WTC11 (cell line): Measurements from ENCODE around the gene SH2D4B. TPM values are rescaled to one million over a fixed set of nuclear protein-coding genes. Genes with fewer than 3 reads are reported as not detected.

ENCODE experiments used
- ATAC-seq: fragments of 200-7000 bp; cut with Tn5 transposase; 2 replicates; pipeline ENCODE4 v1.10.0; 2021; ENCODE audit warnings: mild to moderate bottlenecking, moderate library complexity
- CTCF ChIA-PET: fragments of 300-600 bp; sonication (Branson Sonifier 250); formaldehyde crosslinking; loops from one replicate; lab custom pipeline; 2021; ENCODE audit warnings: antibody characterized with exemption; lab: Charles Lee
- POLR2A ChIA-PET: fragments of 350-600 bp; sonication (Branson Sonifier 250); formaldehyde crosslinking; loops from one replicate; lab custom pipeline; 2021; ENCODE audit warnings: antibody characterized with exemption; lab: Charles Lee
- DNase-seq: peaks from one replicate; pipeline ENCODE4 v3.0.0; 2021; ENCODE audit warnings: low spot score
- H3K27ac Mint-ChIP-seq: 2 replicates; pipeline ENCODE4 v1.8.0; 2021; ENCODE audit warnings: mixed read lengths
- H3K27me3 Mint-ChIP-seq: 2 replicates; pipeline ENCODE4 v1.8.0; 2021; ENCODE audit warnings: low read depth, mild to moderate bottlenecking, moderate library complexity, mixed read lengths
- H3K36me3 Mint-ChIP-seq: 2 replicates; pipeline ENCODE4 v1.8.0; 2021; ENCODE audit warnings: mixed read lengths
- H3K4me1 Mint-ChIP-seq: 2 replicates; pipeline ENCODE4 v1.8.0; 2022; ENCODE audit warnings: mixed read lengths
- H3K4me3 Mint-ChIP-seq: 2 replicates; pipeline ENCODE4 v1.8.0; 2021; ENCODE audit warnings: mild to moderate bottlenecking, moderate library complexity, mixed read lengths
- H3K9me3 Mint-ChIP-seq: 2 replicates; pipeline ENCODE4 v1.8.0; 2021; ENCODE audit warnings: mixed read lengths
- ATF1 ChIP-seq: sonication (generic); formaldehyde crosslinking; IDR thresholded peaks from 2 replicates; pipeline ENCODE4 v1.8.1; 2023; ENCODE audit warnings: mild to moderate bottlenecking, moderate library complexity, missing genetic modification reagents
- ESRRA ChIP-seq: sonication (generic); formaldehyde crosslinking; IDR thresholded peaks from 2 replicates; pipeline ENCODE4 v1.8.1; 2022; ENCODE audit warnings: mild to moderate bottlenecking, missing genetic modification reagents, borderline replicate concordance
- FOXP4 ChIP-seq: sonication (generic); formaldehyde crosslinking; IDR thresholded peaks from 2 replicates; pipeline ENCODE4 v1.8.0; 2022; ENCODE audit warnings: mild to moderate bottlenecking, missing genetic modification reagents
- JAZF1 ChIP-seq: fragments of 250-450 bp; sonication (Bioruptor Pico); IDR thresholded peaks from 2 replicates; pipeline ENCODE4 v1.9.0; 2021; ENCODE audit warnings: moderate library complexity, mild to moderate bottlenecking, inconsistent platforms
- MYBL2 ChIP-seq: sonication (generic); formaldehyde crosslinking; IDR thresholded peaks from 2 replicates; pipeline ENCODE4 v1.8.1; 2023; ENCODE audit warnings: mild to moderate bottlenecking, moderate library complexity, missing genetic modification reagents
- NFE2L1 ChIP-seq: sonication (generic); formaldehyde crosslinking; IDR thresholded peaks from 2 replicates; pipeline ENCODE4 v1.8.1; 2023; ENCODE audit warnings: missing genetic modification reagents
- SMAD4 ChIP-seq: sonication (generic); formaldehyde crosslinking; IDR thresholded peaks from 2 replicates; pipeline ENCODE4 v1.8.0; 2022; ENCODE audit warnings: mild to moderate bottlenecking, missing genetic modification reagents
- SOX15 ChIP-seq: fragments of 250-450 bp; sonication (Bioruptor Pico); IDR thresholded peaks from 2 replicates; pipeline ENCODE4 v1.9.0; 2021; ENCODE audit warnings: mild to moderate bottlenecking
- SP1 ChIP-seq: sonication (generic); formaldehyde crosslinking; conservative IDR thresholded peaks from 2 replicates; pipeline ENCODE4 v1.8.1; 2022; ENCODE audit warnings: missing genetic modification reagents
- TEAD4 ChIP-seq: sonication (generic); formaldehyde crosslinking; IDR thresholded peaks from 2 replicates; pipeline ENCODE4 v1.8.0; 2022; ENCODE audit warnings: mild to moderate bottlenecking, missing genetic modification reagents
- ZBTB43 ChIP-seq: sonication (generic); formaldehyde crosslinking; IDR thresholded peaks from 2 replicates; pipeline ENCODE4 v1.8.1; 2023; ENCODE audit warnings: mild to moderate bottlenecking, missing genetic modification reagents
- ZNF138 ChIP-seq: sonication (generic); formaldehyde crosslinking; conservative IDR thresholded peaks from 2 replicates; pipeline ENCODE4 v1.8.1; 2022; ENCODE audit warnings: mild to moderate bottlenecking, moderate library complexity, missing genetic modification reagents
- total RNA-seq: library from RNA; stranded (reverse); gene quantifications from 3 replicates; pipeline ENCODE4 v1.2.3, GENCODE V29; 2021
- TF ChIP-seq, protein P1 (sequence below): fragments of 250-450 bp; sonication (Bioruptor Pico); IDR thresholded peaks from 2 replicates; pipeline ENCODE4 v1.9.0; 2021; ENCODE audit warnings: mild to moderate bottlenecking
- TF ChIP-seq, protein P2 (sequence below): sonication (generic); formaldehyde crosslinking; IDR thresholded peaks from 2 replicates; pipeline ENCODE4 v1.8.1; 2022; ENCODE audit warnings: missing genetic modification reagents, borderline replicate concordance

The SH2D4B gene
- total RNA-seq, 1 experiment from 2014 or later = 0.04 TPM

GRCh38 chr10:80528901-80529300 is 8.8 kb upstream of the SH2D4B start (continued):
- TF ChIP-seq, protein P1, sequence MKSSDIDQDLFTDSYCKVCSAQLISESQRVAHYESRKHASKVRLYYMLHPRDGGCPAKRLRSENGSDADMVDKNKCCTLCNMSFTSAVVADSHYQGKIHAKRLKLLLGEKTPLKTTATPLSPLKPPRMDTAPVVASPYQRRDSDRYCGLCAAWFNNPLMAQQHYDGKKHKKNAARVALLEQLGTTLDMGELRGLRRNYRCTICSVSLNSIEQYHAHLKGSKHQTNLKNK = no peak
- TF ChIP-seq ZNF138 (CRISPR knock-in tag) = no peak
- no peak for TF ChIP-seq TEAD4
- no peak for TF ChIP-seq ESRRA (CRISPR knock-in tag)

DNA sequence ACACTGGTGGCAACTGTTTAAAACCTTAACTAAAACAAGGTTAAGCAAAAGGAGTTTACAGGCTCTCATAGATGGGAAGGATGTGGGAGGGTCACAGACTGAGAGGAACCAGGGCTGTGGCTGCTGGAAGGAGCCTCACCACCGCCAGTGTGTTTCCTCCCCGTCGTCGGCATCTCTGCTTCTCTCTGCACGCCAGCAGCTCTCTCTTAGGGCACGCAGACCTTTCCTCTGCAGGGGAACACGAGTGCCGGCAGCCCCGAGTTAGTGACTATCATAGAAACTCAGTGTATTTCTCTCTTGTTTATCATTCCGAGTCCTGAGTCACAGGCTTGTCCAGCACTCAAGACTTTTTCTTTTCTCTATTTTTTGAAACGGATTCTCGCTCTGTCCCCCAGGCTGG is 8.1 kb upstream of the SH2D4B start:
- H3K27ac Mint-ChIP-seq = no peak overlapping the region
- ChIA-PET CTCF (interaction anchor here (1.4 kb wide), 1 partner anchor 135 kb away, joined by 5 read pairs; no protein-coding TSS in a partner anchor), POLR2A (no interaction called here)
- H3K27me3 Mint-ChIP-seq = no peaks in the 10 kb centered on the region
- peaks cover 15% of the 10 kb centered on the region; the same call in 1 of the 2 replicates for H3K36me3 Mint-ChIP-seq
- no peak overlapping the region for H3K4me3 Mint-ChIP-seq
- ATAC-seq = no peak
- TF ChIP-seq, protein P1 = no peak
- TF ChIP-seq ATF1 (no peak), MYBL2 (CRISPR knock-in tag) (no peak)
- TF ChIP-seq, protein P2, sequence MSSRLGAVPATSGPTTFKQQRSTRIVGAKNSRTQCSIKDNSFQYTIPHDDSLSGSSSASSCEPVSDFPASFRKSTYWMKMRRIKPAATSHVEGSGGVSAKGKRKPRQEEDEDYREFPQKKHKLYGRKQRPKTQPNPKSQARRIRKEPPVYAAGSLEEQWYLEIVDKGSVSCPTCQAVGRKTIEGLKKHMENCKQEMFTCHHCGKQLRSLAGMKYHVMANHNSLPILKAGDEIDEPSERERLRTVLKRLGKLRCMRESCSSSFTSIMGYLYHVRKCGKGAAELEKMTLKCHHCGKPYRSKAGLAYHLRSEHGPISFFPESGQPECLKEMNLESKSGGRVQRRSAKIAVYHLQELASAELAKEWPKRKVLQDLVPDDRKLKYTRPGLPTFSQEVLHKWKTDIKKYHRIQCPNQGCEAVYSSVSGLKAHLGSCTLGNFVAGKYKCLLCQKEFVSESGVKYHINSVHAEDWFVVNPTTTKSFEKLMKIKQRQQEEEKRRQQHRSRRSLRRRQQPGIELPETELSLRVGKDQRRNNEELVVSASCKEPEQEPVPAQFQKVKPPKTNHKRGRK (CRISPR knock-in tag) = no peak
- DNase-seq = no peak
- no peaks in the 10 kb centered on the region; the same call in 1 of the 2 replicates for H3K9me3 Mint-ChIP-seq
- H3K4me1 Mint-ChIP-seq = peaks cover 25% of the 10 kb centered on the region

- CTCF ChIA-PET = interaction anchor here (0.7 to 1.5 kb wide), 8 partner anchors 19 to 152 kb away, joined by 3 to 8 read pairs (median 5); no protein-coding TSS in a partner anchor
These were observed 7.5 kb upstream of the SH2D4B start for GRCh38 chr10:80530251-80530650.

More at GRCh38 chr10:80530251-80530650, 7.5 kb upstream of the SH2D4B start:
- Mint-ChIP-seq H3K9me3 (no peaks in the 10 kb centered on the region; the same call in 1 of the 2 replicates), H3K27me3 (no peaks in the 10 kb centered on the region), H3K36me3 (peaks cover 15% of the 10 kb centered on the region; the same call in 1 of the 2 replicates), H3K4me3 (no peak overlapping the region), H3K4me1 (peaks cover 25% of the 10 kb centered on the region), H3K27ac (no peak overlapping the region)
- no peak for DNase-seq
- peak; percentile 48 for ATAC-seq
- POLR2A ChIA-PET = no interaction called here
- TF ChIP-seq FOXP4 (CRISPR knock-in tag) = no peak
- TF ChIP-seq JAZF1 = no peak
- TF ChIP-seq SOX15 (CRISPR knock-in tag) = no peak
- TF ChIP-seq SP1 (CRISPR knock-in tag) = no peak
- TF ChIP-seq NFE2L1 (CRISPR knock-in tag) = no peak
- no peak for TF ChIP-seq SMAD4
- TF ChIP-seq ZBTB43 = no peak
